GM18858 (cell line): ENCODE measurements around the gene BARX1.

Source experiments
- ATAC-seq: cut with Tn5 transposase; IDR thresholded peaks from one replicate; pipeline ENCODE4 v1.9.1; 2021; ENCODE audit not compliant: unreplicated experiment

BARX1 gene

GRCh38 chr9:93929231-93929630 is 25.9 kb downstream of the BARX1 start:
- ATAC-seq: no peak

GRCh38 chr9:93922535-93922934 is 32.6 kb downstream of the BARX1 start:
- ATAC-seq: no peak

- ATAC-seq: no peak
Measured at GRCh38 chr9:93920131-93920800, 34.9 kb downstream of the BARX1 start.

- ATAC-seq: no peak
Measured at GRCh38 chr9:93918061-93918460, 37.1 kb downstream of the BARX1 start.

- ATAC-seq: no peak
Measured at GRCh38 chr9:93917121-93917853, 37.9 kb downstream of the BARX1 start.

GRCh38 chr9:93916358-93916757 is 38.8 kb downstream of the BARX1 start:
- no peak for ATAC-seq

GRCh38 chr9:93911801-93912554 is 43.2 kb downstream of the BARX1 start:
- ATAC-seq: no peak

GRCh38 chr9:93911136-93911745 is 43.9 kb downstream of the BARX1 start:
- no peak for ATAC-seq

- ATAC-seq: no peak
Measured at GRCh38 chr9:93910598-93910997, 44.6 kb downstream of the BARX1 start.

GRCh38 chr9:93910196-93910595 is 45.0 kb downstream of the BARX1 start:
- ATAC-seq: no peak

- ATAC-seq: no peak
Measured at GRCh38 chr9:93909242-93909616, 45.9 kb downstream of the BARX1 start.

GRCh38 chr9:93908591-93909241 is 46.4 kb downstream of the BARX1 start:
- no peak for ATAC-seq

- no peak for ATAC-seq
Measured at GRCh38 chr9:93907551-93908199, 47.5 kb downstream of the BARX1 start.

- no peak for ATAC-seq
Measured at GRCh38 chr9:93906195-93906880, 48.8 kb downstream of the BARX1 start.

GRCh38 chr9:93905473-93906133 is 49.6 kb downstream of the BARX1 start:
- ATAC-seq: no peak

GRCh38 chr9:93904649-93905472 is 50.3 kb downstream of the BARX1 start:
- no peak for ATAC-seq

GRCh38 chr9:93903886-93904648 is 51.1 kb downstream of the BARX1 start:
- ATAC-seq: no peak
